GM21723 (cell line): ENCODE data around the gene CDH18.

Source experiments
- ATAC-seq: cut with Tn5 transposase; IDR thresholded peaks from one replicate; pipeline ENCODE4 v1.9.1; 2021; ENCODE audit warnings: mild to moderate bottlenecking, moderate library complexity; ENCODE audit not compliant: unreplicated experiment

The CDH18 gene

GRCh38 chr5:19616701-19617215, 371.2 kb downstream of the CDH18 start:
- no peak for ATAC-seq

GRCh38 chr5:19615661-19616060, 372.3 kb downstream of the CDH18 start:
- ATAC-seq: no peak

DNA sequence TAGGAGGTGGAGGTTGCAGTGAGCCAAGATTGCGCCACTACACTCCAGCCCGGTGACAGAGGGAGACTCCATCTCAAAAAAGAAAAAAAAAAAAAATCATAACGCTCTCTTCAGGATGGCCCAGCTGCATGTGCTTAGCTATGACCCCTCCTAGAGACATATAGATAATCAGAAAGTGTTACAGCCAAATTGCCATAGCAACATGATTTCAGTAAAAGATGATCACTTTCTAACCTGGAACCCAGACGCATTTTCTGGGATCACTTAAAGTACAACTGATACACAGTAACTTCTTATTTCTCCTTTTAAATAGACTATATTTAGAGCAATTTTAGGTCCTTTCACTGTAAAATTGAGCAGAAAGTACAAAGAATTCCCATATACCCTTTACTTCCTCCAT, 372.9 kb downstream of the CDH18 start:
- no peak for ATAC-seq

DNA sequence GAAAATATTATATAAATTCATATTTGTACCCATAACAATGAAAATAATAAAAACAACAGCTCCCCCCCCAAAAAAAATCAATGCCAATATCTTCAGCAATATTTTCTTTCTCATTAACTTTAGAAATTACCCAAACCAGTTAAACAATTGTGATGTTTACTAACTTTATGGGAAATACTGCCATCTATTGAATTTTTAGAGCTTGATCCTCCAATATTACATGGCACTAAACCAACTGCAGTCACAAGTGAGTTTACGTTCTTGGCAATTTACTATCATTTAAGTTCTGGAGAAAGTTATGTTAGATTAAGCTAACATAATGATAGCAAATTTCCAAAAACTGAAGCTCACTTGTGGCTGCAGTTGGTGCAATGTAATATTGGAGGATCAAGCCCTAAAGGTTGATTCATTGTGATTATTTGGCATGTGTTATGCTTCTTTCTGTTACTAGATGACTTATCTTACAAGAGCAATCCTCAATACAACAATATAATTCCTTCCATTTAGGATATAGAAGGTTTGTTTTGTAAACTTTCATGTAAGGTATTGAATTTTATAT, 379.5 kb downstream of the CDH18 start:
- no peak for ATAC-seq

- no peak for ATAC-seq
Observed at GRCh38 chr5:19605846-19606407, 382.1 kb downstream of the CDH18 start.

DNA sequence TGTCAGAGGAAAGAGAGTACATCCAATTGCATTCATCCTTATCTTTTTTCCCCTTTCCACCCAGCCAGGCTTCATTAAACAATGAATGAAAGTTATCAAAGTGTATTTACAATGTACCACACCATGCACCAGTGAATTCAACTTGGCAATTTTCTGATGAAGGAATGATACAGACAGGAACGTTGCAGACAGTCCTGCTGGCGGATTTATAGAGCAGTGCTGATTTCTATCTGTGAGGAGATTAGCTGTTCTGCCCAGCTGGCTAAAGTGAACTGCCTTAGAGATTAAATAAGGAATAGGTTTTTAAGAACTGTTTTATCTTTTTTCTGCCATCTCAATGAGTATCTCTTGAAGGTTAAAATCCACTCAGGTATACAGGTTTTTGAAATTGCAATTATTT, 403.9 kb downstream of the CDH18 start:
- ATAC-seq: no peak

DNA sequence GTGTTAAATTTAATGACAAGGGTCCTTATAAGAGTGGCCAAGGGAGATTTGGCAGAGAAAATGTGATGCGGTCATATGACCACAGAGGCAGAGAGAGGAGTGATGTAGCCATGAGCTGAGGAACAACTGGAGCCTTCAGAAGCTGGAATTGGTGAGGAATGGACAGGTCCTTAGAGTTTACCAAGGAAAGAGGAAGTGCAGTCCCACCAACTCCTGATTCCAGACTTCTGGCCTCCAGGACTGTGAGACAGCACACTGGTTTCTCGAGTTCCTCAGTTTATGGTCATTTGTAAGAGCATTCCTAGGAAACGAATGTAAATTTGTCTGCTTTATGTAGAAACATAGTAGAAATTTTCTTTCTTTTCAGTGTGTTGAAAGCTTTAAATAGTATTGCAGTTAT, 410.1 kb downstream of the CDH18 start:
- no peak for ATAC-seq

DNA sequence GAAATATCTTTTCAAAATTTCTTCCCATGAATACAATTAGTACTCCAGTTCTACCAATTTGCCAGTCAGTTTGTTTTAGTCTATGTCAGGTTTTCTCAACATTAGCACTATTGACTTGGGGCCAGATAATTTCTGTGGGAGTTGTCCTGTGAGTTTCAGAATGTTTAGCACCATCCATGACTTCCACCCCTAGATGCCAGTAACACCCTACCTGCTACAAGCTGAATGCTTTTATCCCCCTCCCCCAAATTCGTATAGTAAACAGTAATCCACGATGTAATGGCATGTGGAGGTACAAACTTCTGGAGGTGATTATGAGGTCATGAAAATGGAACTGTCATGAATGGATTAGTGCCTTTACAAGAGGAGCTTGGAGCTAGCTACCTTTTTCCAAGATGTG, 420.0 kb downstream of the CDH18 start:
- no peak for ATAC-seq

DNA sequence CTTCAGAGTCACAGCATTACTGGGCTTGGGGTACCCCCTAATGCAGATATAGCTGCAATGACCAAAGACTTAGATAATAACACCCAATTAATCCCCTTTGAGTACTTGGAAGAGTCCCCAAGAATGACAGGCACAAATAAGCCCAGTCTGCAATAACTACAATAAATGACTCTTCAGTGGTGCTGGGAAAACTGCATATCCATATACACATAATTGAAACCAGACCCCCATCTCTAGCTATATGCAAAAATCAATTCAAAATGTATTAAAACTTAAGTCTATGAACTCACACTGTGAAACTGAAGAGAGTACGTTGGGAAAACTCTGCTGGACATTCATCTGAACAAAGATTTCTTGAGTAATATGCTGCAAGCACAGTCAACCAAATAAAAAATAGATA, 422.5 kb downstream of the CDH18 start:
- ATAC-seq: no peak

DNA sequence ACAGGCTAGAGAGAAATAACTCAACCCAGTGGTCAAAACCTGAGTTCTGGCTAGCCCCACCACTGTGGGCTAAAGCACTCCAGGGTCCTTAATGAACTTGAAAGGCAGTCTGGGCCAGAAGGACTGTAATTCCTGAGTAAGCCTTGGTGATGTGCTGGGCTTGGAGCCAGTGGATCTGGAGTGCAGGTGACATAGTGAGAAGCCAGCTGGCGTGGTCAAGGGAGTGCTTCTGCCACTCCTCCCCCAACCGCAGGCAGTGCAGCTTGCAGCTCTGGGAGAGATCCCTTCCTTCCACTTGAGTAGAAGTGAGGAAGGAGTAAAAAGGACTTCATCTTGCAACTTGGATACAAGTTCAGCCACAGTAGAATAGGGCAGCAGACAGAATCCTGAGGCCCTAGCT, 424.0 kb downstream of the CDH18 start:
- ATAC-seq: no peak

DNA sequence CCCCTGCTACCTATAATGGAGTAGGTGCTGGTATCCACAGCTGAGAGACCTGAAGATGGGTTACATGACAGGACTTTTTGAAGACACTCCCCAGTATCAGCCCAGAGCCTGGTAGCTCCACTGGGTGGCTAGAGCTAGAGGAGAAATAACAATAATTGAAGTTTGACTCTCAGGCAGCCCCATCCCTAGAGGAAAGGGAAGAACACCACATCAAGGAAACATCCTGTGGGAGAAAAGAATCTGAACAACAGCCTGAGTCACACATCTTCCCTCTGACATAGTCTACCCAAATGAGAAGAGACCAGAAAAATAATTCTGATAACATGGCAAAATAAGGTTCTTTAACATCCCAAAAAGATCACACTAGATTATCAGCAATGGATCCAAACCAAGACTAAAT, 432.1 kb downstream of the CDH18 start:
- ATAC-seq: no peak

GRCh38 chr5:19555436-19555835, 432.6 kb downstream of the CDH18 start:
- ATAC-seq: no peak

DNA sequence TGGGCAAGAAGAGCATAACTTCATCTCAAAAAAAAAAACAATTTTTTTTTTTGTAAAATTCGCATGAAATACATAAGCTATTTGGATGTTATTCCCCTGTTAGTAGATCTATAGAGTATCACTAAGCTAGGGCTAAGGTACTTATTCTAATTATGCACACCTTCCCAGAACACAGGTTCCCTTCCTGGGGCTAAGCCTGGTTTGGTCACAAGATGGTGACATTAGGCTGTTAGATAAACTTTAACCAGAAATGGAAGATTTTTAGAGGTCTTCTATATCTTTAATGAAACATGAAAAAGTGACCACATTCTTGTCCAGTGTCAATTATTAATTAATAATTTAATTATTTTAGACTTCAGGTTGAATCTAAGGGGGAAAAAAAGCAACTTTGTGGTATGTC, 433.5 kb downstream of the CDH18 start:
- ATAC-seq: no peak

- ATAC-seq: no peak
Observed at GRCh38 chr5:19547640-19548039, 440.4 kb downstream of the CDH18 start.

- ATAC-seq: no peak
Observed at GRCh38 chr5:19546521-19546920, 441.5 kb downstream of the CDH18 start.

DNA sequence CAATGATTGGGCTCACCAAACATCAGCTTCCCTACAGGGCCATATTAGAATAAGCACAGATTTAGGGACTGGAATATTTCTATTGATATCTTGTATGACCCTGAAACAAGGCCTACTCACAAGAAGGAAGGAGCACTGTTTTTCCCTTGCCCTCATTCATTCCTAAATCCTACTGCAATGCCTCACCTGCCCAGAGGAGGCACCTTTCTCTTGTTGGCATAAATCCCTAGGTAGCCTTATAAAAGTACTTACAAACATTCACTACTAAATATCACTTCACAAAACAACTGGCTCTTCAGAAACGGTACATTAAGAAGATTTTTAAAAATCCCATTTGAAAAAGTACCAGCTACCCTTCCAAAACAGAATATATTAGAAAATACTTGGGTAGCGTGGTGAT, 449.4 kb downstream of the CDH18 start:
- ATAC-seq: no peak

- ATAC-seq: no peak
Observed at GRCh38 chr5:19536387-19536786, 451.6 kb downstream of the CDH18 start.

- ATAC-seq: no peak
Observed at GRCh38 chr5:19534751-19535150, 453.2 kb downstream of the CDH18 start.

DNA sequence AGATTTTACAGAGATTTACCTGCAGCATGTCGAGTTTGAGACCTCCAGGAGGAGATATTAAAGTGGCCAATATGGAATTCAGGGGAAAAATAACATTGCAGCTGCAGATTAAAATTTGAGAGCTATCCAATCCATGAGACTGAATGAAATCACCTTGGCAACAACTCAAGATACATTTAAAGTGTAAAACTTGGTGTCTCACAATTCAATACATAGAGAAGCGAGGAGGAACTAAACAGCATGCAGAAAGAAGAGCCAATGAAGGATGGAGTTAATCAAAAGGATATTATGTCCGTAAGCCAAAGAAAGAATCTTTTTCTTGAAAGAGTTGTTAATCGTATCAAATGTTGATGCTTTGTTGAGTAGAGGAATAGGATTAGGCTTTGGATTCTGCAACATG, 455.1 kb downstream of the CDH18 start:
- ATAC-seq: no peak

GRCh38 chr5:19531374-19531952, 456.5 kb downstream of the CDH18 start:
- ATAC-seq: no peak

GRCh38 chr5:19519448-19519847, 468.6 kb downstream of the CDH18 start:
- no peak for ATAC-seq

- no peak for ATAC-seq
Observed at GRCh38 chr5:19498852-19499251, 489.1 kb downstream of the CDH18 start.
